GM10266 (cell line): Measurements from ENCODE around the gene UBB.

ENCODE experiments used
- DNase-seq: peaks from one replicate; pipeline ENCODE4 v3.0.0; 2012; ENCODE audit errors: extremely low spot score
- CTCF ChIP-seq: IDR thresholded peaks from 2 replicates; pipeline ENCODE4 v1.5.1; 2012; ENCODE audit warnings: mild to moderate bottlenecking, low read depth; ENCODE audit not compliant: control insufficient read depth, insufficient read depth; ENCODE audit errors: missing control alignments

UBB gene

GRCh38 chr17:16422416-16422815 lies 41.5 kb downstream of the UBB start:
- no peak for DNase-seq
- TF ChIP-seq CTCF = no peak

GRCh38 chr17:16423226-16423872 lies 42.5 kb downstream of the UBB start:
- no peak for TF ChIP-seq CTCF
- DNase-seq = no peak

GRCh38 chr17:16425202-16425601 lies 44.3 kb downstream of the UBB start:
- no peak for TF ChIP-seq CTCF
- no peak for DNase-seq

GRCh38 chr17:16425698-16426659 lies 45.1 kb downstream of the UBB start:
- DNase-seq = no peak

GRCh38 chr17:16427020-16427419 lies 46.1 kb downstream of the UBB start:
- no peak for TF ChIP-seq CTCF
- no peak for DNase-seq

More at GRCh38 chr17:16425698-16426659, 45.1 kb downstream of the UBB start:
- TF ChIP-seq CTCF = no peak

- no peak for DNase-seq
- TF ChIP-seq CTCF = peak; percentile 36
Observed at GRCh38 chr17:16428098-16428882, 47.4 kb downstream of the UBB start.
